HG02981 (cell line): ENCODE measurements around the gene RALGAPA2.
A peak's percentile ranks its signal among the peaks of the same experiment; 100 is the strongest.

ENCODE experiments used
- ATAC-seq: cut with Tn5 transposase; IDR thresholded peaks from one replicate; pipeline ENCODE4 v1.9.1; 2021; ENCODE audit warnings: mild to moderate bottlenecking, moderate library complexity; ENCODE audit not compliant: unreplicated experiment

RALGAPA2 gene

DNA sequence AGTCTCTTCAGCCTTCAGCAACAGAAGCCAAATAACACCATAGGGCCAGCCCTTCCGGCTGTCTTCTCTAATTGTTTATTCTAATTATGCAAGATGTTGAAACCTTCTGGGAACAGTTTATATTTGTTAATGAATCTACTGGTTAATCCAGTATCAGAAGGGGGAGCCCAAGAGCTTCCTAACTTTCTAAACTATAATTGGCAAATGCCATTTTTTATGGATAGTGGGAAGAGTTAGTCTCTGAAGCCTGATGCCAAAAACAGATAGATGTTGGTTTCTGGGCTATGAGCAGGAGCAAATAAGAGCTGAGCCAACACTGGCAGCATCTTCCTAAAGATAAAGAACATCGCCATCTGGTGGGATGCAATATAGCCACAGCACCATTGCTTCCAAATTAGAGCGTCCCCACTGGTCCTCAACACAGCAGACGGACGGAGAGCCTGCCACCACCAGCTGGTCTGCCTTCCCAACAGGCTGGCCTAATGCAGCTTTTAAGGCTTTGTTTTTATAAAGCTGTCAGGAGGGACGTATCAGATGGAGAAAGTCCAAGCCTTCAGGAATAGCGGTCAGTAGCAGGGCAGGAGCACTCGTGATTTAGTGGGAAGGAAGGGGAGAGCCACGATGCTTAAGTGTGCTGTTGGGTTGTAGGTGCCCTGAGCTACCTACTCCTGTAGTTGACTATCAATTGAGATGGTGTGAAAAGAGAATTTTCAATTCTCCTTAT lies 118.8 kb downstream of the RALGAPA2 start:
- ATAC-seq = no peak

DNA sequence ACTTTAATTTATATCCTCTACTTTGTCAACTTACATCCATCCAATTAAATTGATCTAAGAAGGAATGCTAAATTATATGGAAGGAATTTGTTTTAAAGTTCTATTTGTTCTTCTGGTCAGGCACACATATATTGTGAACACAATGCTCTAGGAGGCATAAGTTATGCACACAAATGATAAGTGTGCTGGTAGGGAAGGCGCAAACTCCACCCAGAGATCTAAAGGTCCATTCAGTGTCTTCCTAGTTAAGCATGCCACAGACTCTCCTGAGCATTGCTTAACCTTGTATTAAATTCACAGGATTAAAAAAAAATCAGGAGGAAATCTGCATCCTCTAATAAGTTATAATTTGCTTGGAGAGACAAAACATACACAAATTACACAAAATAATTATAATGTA lies 127.3 kb downstream of the RALGAPA2 start:
- no peak for ATAC-seq

DNA sequence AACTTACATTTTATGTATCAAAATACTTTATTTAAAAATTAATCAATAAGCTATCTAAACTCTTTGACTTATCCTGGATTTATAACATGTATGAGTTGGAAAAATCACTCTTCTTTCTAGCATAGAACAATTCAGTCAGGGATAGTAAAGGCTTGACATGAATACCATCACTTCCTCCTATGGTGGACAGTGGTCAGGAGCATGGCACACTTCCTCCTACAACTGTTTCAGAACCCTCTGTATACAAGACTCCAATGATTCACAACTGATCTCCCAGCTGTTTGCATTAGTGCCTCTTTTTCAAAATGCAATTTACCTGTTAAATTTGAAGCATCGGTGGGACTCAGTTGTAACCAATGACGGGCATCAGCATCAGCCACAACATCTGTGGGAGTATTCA lies 129.7 kb downstream of the RALGAPA2 start:
- no peak for ATAC-seq

DNA sequence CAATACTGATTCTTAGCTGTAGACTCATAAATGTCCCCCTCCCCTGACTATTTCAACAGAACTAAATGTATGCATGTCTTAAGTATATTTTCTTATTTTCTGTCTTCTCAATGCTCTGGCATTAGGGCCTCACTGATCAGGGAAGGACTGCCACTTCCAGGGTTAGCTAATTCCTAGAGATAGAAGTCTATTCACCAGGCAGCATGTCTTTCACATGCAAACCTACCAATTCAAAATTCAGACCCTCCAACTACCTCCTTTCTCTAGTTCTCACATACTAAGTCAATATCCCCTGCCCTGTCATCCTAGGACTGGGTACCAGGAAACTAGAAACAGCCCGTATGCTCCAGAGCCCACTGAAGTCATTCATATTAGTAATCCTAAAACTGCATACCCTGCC lies 132.3 kb downstream of the RALGAPA2 start:
- ATAC-seq = no peak

DNA sequence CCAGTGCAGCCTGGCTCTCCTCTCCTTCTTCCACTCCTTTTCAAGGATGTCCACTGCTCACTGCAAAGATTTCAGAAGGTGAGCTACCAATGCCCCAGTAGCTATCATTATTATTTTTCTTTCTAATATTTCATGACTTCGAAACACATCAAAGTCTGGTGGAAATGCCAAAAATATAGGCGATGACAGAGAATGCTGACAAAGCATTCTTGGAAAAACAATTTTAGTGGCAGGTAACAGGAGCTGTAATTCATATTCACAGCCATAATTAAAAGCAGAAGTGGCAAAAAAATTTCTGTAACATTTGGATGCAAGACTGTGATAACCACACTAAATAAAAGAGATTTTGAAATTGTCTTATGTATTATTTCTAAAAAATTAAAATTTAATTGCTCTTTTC lies 133.6 kb downstream of the RALGAPA2 start:
- ATAC-seq = no peak

DNA sequence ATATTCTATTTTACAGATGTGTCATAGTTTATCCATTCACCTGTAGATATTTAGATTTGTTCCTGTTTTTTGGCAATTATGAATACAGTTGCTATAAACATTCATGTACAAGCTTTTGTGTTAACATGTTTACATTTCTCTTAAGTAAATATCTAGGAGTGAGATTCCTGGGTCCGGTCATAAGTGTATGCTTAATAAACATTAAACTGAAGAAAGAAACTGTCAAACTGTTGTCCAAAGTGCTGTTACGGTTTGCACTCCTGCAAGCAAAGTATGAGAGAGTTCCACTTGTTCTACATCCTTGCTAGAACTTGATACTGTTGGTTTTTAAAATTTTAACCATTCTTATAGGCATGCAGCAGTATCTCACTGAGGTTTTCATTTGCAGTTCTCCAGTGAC lies 138.6 kb downstream of the RALGAPA2 start:
- ATAC-seq = no peak

DNA sequence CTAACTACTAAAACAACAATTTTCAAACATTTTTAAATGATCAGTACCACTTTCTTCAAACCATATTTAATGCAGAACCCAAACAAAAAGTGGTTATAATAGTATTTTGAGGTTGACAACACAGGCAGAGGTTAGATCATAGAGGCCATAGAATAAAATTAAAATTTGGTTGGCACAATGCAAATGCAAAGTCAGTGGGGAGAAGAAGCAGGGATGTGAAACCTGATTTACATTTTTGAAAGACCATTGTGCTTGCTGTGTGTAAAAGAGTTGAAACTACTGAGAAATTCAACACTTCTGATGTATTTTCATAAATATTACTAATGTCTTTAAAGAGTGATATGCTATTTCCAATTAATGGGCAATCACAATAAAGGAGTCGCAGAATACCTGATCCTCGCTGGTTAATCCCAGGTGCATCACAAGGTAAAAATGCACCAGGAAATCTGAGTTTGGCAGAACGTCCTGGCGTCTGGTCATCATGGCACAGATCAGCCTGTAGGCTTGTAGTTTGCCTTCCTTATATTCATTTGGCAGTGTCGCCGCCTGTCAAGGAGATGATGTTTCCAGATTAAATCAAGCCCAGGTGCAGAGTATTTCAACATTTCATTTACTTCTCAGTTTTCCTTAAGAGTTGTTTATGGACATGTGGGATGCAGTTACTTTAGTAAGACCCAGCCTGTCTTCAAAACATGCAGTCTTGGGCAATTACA lies 141.2 kb downstream of the RALGAPA2 start:
- ATAC-seq = no peak

DNA sequence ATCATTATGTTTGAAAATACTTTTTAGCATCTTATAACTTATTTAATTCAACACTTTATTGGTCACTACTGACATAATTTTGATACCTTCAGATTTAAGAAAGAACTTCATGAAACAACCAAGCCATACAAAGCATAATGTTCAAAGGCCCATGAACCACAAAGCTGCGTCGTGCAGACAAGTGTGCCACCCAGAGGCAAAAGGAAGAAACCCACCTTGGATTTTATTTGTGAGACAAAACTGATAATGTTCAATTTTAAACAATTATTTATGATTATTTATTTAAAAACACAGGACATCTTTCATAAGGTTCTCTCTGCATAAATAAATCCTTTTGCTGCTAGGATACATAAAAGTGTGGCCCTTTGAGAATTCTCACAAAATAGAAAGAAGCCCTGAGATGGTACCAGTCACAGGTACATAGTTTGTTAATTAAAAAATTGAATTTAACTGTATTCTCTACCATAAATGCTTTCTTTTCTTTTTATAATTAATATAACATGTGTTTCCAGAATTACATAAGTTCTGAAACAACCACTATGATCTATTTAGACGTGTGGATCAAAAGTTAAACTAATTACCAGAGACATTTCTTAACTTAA lies 143.7 kb downstream of the RALGAPA2 start:
- ATAC-seq = no peak

DNA sequence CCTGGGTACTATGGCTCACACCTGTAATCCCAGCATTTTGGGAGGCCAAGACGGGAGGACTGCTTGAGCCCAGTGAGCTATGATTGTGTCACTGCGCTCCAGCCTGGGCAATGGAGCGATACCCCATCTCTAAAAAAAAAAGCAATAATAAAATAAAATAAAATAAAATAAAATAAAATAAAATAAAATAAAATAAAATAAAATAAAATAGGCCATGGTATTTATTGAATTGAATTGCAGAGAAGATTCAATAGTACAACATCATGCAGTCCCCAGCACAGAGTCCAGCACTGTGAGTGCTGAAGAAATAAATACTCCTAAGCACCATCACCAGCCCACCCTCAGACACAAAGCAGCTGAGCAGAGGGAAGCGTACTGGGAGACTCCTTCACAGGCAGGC lies 144.7 kb downstream of the RALGAPA2 start:
- ATAC-seq = no peak

DNA sequence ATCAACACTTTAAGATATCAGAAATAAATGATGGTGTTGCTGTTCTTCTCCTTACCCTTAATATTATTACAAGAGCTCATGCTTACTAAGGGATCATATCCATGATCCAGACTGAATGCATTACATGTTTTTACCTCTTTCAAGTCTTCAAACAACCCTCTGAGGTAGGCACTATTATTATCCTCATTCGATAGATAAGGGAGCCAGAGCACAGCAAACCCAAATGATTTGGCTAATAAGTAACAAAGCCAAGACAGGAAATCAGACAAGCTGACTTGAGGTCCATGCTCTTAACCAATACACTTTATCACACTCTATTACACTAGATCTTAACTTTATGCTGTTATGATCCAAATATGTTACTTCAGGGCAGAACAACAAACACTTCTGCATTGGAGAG lies 145.9 kb downstream of the RALGAPA2 start:
- no peak for ATAC-seq

DNA sequence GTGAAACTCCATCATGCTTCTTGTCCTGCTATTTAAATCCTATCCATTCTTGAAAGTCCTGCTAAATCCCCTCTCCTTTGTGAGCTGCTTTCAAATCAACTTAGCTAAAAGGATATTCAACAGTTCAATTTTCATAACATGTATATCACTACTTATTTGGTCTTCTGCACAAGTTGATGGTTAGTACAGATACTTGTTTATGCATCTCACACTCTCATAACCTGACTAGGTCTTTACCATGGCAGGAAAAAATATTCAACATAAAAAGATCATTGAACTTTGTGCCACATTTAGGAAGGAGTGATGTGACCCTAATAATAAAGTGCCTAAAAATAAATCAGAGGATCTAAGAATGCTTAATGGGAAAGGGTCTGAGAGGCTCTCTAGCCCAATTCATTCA lies 148.2 kb downstream of the RALGAPA2 start:
- no peak for ATAC-seq

DNA sequence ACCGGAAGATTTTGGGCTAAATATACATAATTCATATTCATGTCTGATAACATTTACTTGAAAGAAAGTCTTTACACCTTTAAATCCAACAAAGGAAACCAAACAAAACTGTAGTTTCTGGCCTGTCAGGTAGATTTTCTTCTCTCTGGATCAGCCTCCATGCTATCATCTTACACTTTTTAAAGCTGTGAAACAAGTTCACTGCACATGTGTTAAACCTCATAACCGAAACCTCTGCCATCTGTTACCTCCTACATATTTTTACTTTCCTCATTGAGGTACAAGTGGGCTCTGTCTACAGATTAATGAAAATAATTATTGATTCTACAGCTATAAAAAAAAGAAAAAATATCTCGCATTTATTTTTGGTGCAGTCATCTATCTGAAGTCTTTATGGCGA lies 149.9 kb downstream of the RALGAPA2 start:
- no peak for ATAC-seq

DNA sequence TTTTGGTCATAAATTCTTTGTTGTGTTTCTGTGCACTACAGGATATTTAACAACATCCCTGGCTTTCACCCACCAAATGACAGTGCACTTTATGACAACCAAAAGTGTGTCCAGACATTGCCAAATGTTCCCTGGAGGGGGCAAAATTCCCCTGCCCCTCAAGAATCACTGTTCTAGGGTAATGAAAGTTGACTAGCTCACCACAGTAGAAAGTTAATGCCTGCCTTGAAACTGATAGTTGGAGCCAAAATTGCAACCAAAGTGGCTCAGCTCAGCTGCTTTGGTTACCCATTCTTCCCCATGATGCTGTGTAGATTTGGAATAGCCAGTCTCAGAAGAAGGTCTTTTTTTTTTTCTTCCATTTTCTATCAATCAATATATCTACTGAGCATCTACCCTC lies 150.6 kb downstream of the RALGAPA2 start:
- ATAC-seq = peak; percentile 77

DNA sequence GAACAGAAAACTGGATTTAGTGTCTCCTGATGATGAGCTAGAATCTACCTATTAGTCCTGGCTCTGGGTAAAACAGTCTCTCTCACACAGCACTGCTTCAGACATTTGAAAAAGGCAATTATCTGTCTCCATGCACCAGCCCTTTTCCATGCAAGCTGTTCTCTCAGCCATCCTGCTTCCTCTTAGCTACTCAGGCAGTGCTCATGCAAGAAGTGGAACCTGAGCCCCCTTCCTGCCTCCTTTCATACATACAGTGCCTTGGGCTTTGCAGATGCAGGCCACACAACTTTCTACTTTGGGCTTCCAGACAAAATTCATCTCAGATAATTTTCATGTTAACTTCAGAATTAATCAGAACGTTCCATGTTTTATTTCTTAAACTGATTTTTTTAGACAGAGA lies 151.3 kb downstream of the RALGAPA2 start:
- ATAC-seq = no peak

DNA sequence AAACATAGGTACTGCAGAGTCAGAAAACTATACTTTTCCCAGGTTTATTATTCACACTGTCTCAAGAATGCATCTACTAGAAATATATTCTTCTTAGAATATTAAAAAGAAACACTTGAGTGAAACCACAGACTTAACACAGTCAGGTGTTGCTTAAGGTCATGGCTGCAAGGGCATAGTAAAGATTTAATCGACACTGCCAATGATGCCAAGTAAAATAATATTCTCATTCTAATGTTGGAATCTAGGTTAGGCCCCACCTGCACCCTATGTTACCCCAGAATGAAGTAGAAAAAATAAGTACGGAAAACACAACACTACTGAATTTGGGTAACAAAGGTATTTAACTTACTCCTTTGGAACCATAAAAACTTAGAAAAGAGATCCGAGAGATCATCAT lies 155.0 kb downstream of the RALGAPA2 start:
- no peak for ATAC-seq

DNA sequence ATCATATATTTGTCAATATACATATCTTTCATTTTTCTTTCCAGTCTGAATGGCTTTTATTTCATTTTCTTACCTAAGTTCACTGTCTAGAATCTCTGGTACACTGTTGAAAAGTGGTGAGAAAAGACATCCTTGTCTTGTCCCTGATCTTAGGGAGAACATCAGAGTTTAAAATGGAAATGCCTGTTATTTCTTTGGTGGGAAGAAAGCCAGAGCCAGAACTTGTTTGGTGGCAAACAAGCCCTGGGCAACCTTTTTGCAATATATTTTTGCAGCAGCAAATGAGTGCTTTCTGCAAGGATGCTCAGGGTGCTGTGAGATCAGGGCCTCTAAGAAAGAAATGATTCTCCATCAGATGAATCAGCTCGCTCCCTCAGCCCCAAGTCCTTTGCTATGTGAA lies 156.6 kb downstream of the RALGAPA2 start:
- ATAC-seq = no peak

DNA sequence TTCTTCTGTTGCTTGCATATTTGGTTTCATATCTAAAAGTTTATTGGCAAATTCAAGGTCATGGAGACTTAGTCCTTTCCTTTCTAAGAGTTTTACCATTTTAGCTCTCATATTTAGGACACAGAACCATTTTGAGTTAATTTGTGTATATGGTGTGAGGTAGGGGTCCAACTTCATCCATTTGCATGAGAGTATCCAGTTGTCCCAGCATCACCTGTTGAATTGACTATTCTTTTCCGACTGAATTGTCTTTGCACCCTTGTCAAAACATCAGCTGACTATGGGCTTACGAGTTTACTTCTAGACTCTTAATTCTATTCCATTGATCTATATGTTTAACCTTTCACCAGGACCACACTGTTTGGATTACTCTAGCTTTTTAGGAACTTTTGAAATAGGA lies 157.5 kb downstream of the RALGAPA2 start:
- no peak for ATAC-seq

DNA sequence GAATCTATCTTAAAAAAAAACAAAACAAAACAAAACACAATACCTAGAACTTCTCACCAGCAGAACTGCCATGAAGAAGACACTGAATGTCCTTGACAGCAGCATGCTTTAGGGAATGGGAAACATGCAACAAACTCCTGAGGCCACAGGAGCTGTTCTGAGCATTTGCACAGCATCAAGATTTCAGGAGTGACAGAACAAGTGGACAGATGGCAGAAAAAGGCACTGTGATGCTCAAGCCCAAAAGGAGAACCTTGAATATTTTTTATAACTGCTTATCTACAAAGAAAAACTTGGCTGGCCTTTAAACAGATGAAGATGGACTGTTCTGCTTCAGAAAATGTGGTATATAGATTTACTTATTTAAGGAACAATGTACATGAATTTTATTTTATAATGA lies 158.9 kb downstream of the RALGAPA2 start:
- no peak for ATAC-seq

DNA sequence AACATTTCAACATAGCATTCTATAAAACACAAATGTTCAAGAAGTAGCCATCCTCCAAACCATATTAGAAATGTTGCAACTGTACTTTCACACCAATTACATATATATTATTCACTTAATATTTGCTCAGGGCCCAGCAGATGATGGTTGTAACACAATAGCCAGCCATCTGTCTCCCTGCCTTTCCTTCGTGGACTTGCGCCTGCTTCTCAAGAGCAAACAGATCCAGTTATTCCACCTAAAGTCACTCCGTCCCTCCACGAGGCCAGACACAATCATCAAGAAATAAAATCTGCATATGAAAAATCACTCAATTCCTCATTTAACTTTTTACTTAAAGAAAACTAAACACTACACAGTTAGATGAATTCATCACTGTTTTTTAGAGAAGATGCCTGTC lies 160.4 kb downstream of the RALGAPA2 start:
- no peak for ATAC-seq

DNA sequence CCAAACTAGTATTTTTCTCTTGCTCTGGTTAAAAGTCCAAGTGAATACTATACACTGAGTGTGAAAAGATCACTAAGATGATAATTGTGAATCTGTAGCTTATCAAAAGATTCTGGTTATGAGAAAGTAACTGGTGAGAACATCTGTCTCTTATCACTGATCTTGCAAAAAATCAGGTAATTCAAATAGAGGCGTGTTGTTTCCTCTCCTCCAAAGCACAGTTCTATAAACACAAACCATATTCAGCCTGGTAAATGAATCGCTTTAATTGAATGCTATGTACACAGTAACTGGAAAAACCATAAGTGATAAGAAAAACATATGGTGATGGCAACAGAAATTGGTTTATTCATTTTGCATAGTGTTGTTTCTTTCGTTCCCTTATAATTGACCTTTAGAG lies 161.0 kb downstream of the RALGAPA2 start:
- no peak for ATAC-seq

DNA sequence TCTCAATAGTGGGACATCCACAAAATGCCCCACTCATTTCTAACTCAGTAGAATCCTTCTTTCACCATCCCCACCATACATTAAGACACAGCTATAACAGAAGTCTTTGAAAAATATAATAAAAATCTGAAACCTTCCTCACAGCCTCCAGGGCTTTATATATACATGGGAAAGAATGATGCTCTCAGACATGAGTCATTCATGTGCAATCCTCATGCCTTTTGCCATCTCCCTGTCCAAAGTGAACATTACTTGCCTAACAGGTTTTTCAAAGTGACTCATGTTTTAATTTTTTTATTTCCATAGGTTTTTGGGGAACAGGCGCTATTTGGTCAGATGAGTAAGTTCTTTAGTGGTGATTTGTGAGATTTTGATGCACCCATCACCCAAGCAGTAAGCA lies 162.7 kb downstream of the RALGAPA2 start:
- ATAC-seq = no peak

DNA sequence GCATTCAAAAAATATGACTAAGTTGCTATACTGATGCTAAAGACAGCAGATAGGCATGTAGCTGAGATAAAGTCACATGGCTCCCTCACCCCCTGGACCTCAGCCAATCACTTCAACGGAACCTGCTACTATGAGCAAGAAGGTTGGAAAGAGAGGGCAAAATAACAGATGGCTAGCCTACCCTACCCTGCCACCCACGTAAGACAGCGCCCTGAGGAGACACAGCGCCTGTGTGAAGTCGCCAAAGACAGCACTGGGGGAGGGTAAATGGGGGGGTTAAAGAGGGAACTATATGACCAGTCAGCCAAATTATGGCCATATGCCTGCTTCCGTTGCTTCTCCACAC lies 163.2 kb downstream of the RALGAPA2 start:
- no peak for ATAC-seq
